ENCODE measurements around the gene SCAI.
"Not testable (repeated sequence)": the region's sequence is repeated elsewhere in the genome, so short reads cannot be mapped to it uniquely, and the experiment has no call there.

SCAI gene

GRCh38 chr9:125106285-125106893, 36.9 kb downstream of the SCAI start:
- DNase-seq (ENCODE audit: low spot score): no peak

GRCh38 chr9:125103770-125104460, 39.4 kb downstream of the SCAI start:
- no peak for DNase-seq (ENCODE audit: low spot score)

- DNase-seq (ENCODE audit: low spot score): no peak
Measured at GRCh38 chr9:125103021-125103420, 40.3 kb downstream of the SCAI start.

GRCh38 chr9:125100822-125101221, 42.5 kb downstream of the SCAI start:
- DNase-seq (ENCODE audit: low spot score): no peak

- DNase-seq (ENCODE audit: low spot score): no peak
Measured at GRCh38 chr9:125099816-125100215, 43.5 kb downstream of the SCAI start.

GRCh38 chr9:125095821-125096443, 47.4 kb downstream of the SCAI start:
- no peak for DNase-seq (ENCODE audit: low spot score)

- no peak for DNase-seq (ENCODE audit: low spot score)
Measured at GRCh38 chr9:125091121-125091520, 52.2 kb downstream of the SCAI start.

GRCh38 chr9:125089331-125089730, 54.0 kb downstream of the SCAI start:
- no peak for DNase-seq (ENCODE audit: low spot score)

GRCh38 chr9:125088752-125089151, 54.6 kb downstream of the SCAI start:
- no peak for DNase-seq (ENCODE audit: low spot score)

GRCh38 chr9:125085703-125086477, 57.4 kb downstream of the SCAI start:
- no peak for DNase-seq (ENCODE audit: low spot score)

GRCh38 chr9:125082197-125082596, 61.1 kb downstream of the SCAI start:
- not testable (repeated sequence) for DNase-seq (ENCODE audit: low spot score)

- not testable (repeated sequence) for DNase-seq (ENCODE audit: low spot score)
Measured at GRCh38 chr9:125080797-125081196, 62.5 kb downstream of the SCAI start.

GRCh38 chr9:125079931-125080330, 63.4 kb downstream of the SCAI start:
- no peak for DNase-seq (ENCODE audit: low spot score)

- DNase-seq (ENCODE audit: low spot score): no peak
Measured at GRCh38 chr9:125075997-125076396, 67.3 kb downstream of the SCAI start.

GRCh38 chr9:125074976-125075375, 68.4 kb downstream of the SCAI start:
- no peak for DNase-seq (ENCODE audit: low spot score)

GRCh38 chr9:125066839-125067619, 76.3 kb downstream of the SCAI start:
- DNase-seq (ENCODE audit: low spot score): no peak

- DNase-seq (ENCODE audit: low spot score): no peak
Measured at GRCh38 chr9:125061391-125061790, 81.9 kb downstream of the SCAI start.

- DNase-seq (ENCODE audit: low spot score): no peak
Measured at GRCh38 chr9:125049212-125050049, 93.9 kb downstream of the SCAI start.

- DNase-seq (ENCODE audit: low spot score): no peak
Measured at GRCh38 chr9:125043631-125044030, 99.7 kb downstream of the SCAI start.

GRCh38 chr9:125043148-125043547, 100.2 kb downstream of the SCAI start:
- DNase-seq (ENCODE audit: low spot score): no peak

GRCh38 chr9:125038166-125038565, 105.2 kb downstream of the SCAI start:
- no peak for DNase-seq (ENCODE audit: low spot score)

Measured in HuH-7 (cell line).